Inferior parietal cortex (tissue), 1 donor: Measurements from ENCODE around the gene FZD1.
"Not testable (repeated sequence)": the region's sequence is repeated elsewhere in the genome, so short reads cannot be mapped to it uniquely, and the experiment has no call there.

ENCODE experiments used
- DNase-seq: peaks from one replicate; pipeline ENCODE4 v3.0.0-alpha.2; 2016; ENCODE audit errors: extremely low spot score

The FZD1 gene

DNA sequence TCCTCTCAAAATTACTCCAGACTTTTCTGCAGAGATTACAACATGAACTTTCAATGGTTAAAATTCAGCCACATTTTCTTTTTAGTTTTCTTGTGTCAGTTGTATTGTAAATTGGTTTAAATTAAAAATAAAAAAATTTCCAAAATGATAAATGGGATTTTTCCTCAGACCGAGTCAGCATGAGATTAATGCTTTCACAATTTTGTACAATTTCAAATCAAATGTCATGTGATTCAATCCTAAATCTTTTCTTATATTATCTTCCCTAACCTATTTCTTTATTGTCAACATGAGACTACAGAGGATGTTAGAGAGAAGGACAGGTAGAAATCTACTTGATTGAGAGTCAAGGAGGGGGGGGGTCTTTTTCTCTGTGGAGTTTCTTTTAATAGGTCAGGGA lies 33.7 kb downstream of the FZD1 start:
- DNase-seq = no peak

DNA sequence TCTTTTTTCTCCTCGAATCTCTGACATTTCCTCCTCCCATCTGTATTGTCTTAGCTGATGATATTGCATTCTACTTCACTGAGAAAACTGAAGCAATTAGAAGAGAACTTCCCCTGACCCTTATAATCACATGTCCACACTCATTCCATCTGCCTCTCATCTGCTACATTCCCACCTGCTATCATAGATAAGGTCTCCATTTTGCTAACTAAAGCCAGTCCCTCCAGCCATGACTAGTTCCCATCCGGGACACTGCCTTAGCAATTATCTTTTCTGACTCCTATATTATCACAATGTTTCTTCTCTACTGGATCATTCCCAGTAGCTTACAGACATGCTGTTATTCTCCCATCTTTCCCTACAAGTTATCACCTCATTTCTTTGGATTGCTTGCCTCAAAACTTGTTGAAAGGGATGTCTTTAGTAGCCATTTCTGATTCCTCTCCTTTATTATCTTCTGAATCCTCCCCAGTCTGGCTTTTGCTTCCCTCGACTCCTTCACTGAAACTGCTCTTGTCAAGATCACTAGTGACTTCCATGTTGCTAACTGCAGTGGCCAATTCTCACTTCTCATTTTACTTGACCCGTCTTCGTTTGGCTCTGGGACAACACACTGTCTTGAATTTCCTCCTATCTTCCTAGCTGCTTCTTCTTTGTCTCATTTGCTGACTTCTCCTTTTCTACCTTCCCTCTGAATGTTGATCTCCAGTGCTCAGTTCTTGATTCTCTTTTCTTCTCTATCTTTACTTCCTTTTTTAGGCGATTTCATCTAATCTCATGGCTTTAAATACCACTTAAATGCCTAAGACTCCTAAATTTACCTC lies 35.9 kb downstream of the FZD1 start:
- no peak for DNase-seq

DNA sequence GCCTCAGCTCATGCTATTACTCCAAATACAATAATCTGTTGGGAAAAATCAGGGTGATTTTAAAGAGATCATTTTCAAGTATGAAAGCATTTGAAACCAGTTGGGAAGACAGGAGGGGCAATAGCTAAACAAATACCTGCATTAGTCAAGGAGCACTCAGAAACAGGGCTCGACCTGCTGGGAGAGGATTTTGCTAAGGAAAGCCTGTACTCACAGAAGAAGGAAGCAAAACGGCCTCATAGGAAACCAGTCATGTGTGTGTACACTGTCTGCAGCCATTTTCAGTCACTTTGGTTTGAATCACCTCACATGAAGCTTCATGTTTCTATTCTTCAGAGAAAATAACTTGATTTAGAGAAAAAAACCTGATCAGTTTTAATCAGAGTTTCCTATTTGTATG lies 38.6 kb downstream of the FZD1 start:
- DNase-seq = no peak

DNA sequence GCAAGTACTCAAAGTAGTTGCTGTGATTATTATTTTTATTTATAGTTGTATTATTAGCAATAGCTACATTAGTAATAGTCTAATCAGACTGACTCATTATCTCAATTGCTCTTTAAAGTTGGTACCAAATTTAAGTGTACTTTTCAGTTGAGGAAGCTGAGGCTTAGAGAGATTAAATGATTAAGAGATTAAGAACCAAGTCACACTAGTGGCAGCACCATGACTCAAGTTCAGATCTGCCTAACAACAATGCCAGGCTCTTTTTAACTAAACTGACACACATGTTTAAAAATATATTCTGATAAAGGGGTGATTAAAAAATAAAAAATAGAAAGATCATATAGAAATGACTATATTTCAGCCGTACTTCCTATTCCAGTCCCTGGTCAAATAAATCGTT lies 42.0 kb downstream of the FZD1 start:
- no peak for DNase-seq

DNA sequence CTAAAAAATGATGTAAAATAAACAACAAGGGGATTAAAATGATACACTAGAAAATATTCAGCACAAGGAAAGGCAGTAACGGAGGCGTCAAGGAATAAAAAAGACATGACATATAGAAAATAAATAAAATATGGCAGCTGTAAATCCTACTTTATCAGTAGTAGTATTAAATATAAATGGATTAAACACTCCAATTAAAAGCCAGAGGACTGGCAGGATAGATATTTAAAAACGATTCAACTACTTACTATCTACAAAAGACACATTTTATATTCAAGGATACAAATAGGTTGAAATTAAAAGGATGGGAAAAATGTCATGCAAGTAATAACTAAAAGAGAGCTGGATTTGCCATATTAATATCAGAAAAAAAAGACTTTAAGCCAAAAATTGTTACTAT lies 43.2 kb downstream of the FZD1 start:
- no peak for DNase-seq

DNA sequence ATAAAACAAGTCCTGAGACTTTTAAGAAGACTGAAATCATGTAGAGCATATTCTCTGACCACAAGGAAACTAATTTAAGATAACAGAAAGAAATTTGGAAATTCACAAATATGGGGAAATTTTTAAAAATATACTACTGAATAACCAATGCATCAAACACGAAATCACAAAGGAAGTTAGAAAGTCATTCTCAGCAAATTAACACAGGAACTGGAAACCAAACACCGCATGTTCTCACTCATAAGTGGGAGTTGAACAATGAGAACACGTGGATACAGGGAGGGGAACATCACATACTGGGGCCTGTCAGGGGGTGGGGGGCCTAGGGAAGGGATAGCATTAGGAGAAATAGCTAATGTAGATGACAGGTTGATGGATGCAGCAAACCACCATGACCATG lies 44.0 kb downstream of the FZD1 start:
- DNase-seq = not testable (repeated sequence)

DNA sequence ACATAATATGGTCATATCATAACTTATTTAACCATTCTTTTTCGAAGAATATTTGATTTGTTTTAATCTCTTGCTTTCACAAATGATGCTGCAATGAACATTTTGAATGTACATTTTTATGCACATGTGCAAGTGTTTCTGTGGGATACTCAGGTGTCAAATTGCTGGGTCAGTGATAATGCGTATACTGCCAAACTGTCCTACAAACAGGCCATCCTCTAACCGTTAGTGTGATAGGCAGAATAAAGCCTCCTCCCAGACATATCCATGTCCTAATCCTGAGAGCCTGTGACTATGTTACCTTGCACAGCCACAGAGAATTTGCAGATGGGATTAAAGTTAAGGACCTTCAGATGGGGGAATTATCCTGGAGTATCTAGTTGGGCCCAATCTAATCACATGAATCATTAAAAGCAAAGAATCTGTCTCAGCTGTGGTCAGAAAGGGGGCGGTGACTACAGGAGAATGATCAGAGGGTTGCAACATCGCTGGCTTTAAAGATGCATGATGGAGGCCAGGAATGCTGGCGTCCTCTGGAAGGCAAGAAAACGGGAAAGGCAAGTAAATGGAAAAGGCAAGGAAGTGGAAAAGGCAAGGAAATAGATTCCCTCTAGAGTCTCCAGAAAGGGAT lies 46.7 kb downstream of the FZD1 start:
- DNase-seq = no peak

DNA sequence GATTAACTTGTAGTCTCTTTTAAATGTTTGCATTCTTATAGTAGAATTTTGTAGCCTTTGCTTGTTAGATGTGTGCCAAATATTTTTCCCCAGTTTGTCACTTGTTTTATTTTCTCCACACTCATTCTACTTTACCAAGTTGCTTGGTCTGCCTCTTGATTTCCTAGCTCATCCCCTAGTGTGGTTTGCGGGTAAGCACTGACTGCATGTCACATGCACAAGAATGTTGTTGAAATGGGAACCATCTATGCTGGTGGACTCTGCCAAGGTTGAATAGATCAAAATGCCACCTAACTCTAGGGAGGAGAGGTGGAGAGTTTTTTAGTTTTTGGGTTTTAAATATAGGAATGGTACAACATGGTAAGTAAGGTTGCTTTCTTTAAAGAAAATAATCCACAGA lies 47.6 kb downstream of the FZD1 start:
- DNase-seq = no peak

DNA sequence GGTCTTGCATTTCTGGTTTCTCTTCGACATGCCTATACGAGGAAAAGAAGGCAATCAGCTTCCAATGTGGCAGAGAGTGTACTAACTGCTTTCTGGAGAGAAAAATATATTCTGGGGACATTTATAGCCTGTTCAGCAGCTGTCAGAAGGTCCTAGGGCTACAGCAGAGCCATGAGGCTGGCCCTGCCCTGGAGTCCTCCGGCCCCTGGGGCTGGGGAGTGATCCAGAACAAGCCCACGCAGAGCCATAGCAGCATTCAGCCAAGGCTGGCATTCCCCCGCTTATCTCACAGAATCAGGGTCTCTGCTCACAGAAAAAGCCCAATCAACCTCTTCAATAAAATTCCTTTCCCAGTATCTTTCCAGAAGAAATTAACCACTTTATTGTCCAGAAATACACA lies 48.9 kb downstream of the FZD1 start:
- DNase-seq = no peak

DNA sequence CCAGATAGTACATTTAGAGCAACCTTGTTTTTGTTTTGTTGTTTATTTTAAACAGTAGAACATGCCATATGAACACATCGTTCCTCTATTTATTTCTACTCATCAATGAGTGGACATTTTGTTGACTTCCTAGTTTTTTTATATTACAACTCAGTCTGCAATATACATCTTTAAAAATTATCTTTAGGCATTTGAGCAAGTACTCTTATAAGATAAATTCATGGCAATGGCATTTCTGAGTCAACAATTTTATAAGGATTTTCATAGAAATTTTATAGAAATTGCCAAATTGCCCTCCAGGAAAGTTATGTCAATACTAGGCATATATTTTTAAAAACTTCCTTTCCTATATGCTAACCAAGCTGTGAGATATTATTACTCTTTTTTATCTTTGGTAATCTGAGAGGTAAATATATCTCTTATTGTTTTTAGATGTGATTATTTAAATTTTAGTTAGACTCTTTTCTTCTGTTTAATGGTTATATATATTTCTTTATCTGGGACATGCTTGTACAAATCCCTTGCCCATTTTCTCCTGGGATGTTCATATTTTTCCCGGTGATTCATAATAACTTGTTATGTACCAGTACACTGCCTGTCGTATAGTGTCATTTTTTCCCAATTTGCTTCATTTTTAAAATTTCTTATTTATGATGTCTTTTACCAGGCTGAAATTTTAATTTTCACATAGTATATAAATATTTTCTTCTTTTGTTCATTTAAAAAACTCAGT lies 50.5 kb downstream of the FZD1 start:
- DNase-seq = no peak

DNA sequence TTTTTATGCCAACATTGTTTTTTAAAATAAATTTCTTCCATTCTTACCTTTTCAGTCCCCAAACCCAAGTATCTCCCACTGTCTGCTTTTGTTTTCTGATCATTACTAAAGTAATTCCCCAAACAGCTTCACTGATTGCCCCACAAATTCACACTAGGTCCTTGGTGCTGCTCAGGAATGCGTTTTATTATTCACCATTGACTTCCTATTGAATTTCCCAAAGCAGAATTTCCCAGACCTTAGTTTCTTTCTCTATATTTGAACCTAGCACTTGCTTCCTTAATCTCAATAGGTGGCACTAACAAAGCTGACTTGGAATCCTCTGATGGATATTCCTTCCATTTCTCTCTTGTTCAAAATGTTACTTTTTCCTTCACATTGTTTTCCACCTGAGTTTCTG lies 52.2 kb downstream of the FZD1 start:
- DNase-seq = no peak

DNA sequence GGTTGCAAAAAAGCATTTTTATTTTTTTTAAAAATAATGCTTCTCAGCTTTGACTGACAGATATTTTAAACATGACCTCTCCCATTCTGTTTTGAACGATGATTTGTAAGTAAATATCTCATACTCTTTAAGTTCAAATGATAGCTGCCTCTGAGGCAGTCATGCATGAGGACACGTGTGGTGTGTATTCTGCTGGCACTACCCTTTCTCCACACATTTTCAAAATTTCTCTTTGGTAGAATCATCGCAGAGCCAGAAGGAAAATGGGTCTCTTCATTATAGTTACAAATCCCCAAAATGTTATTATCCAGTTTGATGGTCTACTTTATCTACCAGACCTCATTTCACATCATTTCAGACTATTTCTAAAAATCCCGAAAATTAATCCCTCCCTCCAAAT lies 55.1 kb downstream of the FZD1 start:
- DNase-seq = no peak

DNA sequence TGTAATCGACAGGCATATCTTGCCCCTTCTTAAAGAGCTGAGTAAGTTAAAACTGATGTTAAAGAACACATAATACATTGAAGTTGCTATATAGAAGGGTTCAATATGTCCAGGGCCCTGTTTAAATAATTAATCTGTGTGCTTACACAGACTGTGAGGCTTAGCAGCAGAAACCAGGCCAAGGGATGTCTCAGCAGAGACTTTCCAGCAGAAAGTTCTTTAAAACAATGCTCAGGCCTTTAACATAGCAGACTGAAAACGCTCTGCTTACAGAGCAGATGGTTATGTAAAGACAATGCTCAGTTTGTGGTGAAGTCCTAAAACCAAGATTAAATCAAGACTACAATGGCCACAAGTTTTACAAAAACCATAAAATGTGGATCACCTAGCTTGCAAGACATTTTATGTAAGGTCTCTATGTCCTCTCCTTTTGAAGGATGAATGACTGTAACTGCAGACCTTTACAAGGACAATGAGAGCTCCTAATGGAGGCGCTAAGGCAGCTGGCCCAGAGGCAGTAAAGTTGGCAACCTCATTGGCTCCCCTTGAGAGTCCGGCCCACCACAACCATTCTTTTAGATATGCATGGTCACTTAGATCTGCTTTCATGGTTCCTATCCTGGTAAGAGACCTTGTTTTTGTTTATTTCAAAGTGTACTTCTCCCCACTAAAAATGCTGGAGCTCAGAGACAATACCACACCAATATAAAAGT lies 56.3 kb downstream of the FZD1 start:
- no peak for DNase-seq
